BLaER1 treated with 17β-estradiol and CSF1 and Interleukin-3, amounts not matched to agents 10 nM and 100 nM (cell line): ENCODE results near the gene FLAD1.

ENCODE experiments used
- H3K27ac ChIP-seq, 11 experiments: shearing (Covaris generic); formaldehyde crosslinking; 2 replicates each; pipeline ENCODE4 v1.8.1; 2022
- H3K27me3 ChIP-seq, 11 experiments: shearing (Covaris generic); formaldehyde crosslinking; 2 replicates each; pipeline ENCODE4 v1.8.1; 2022
- H3K36me3 ChIP-seq, 11 experiments: shearing (Covaris generic); formaldehyde crosslinking; 2 replicates each; pipeline ENCODE4 v1.8.1; 2022
- H3K4me1 ChIP-seq, 10 experiments: shearing (Covaris generic); formaldehyde crosslinking; 2 replicates each; pipeline ENCODE4 v1.8.1; 2022
- H3K4me2 ChIP-seq, 11 experiments: shearing (Covaris generic); formaldehyde crosslinking; 2 replicates each; pipeline ENCODE4 v1.8.1; 2022
- H3K4me3 ChIP-seq, 10 experiments: shearing (Covaris generic); formaldehyde crosslinking; 2 replicates each; pipeline ENCODE4 v1.8.1; 2022
- H3K9ac ChIP-seq, 11 experiments: shearing (Covaris generic); formaldehyde crosslinking; 2 replicates each; pipeline ENCODE4 v1.8.1; 2022
- H3K9me3 ChIP-seq, 11 experiments: shearing (Covaris generic); formaldehyde crosslinking; replicated peaks in 1 of 11; 2 replicates each; pipeline ENCODE4 v1.8.1; 2022
- H4K20me1 ChIP-seq, 11 experiments: shearing (Covaris generic); formaldehyde crosslinking; 2 replicates each; pipeline ENCODE4 v1.8.1; 2022
- Cebpa-rat ChIP-seq, 11 experiments: shearing (Covaris generic); IDR thresholded peaks; 2 replicates each; pipeline ENCODE4 v1.8.1; 2022

Gene FLAD1

GRCh38 chr1:155019377-155020245 lies 36.5 kb downstream of the FLAD1 start:
- Histone ChIP-seq H3K27me3 (no peaks in the 10 kb centered on the region), H3K4me2 (peak overlapping the region in 5 of 11 experiments; percentile 97 to 100 (median 99); a peak in 11 of 22 replicates), H4K20me1 (peaks cover 0 to 51% (median 11%) of the 10 kb centered on the region in 11 experiments; a peak in 11 of 22 replicates), H3K9me3 (no peaks in the 10 kb centered on the region), H3K36me3 (peaks cover 10 to 40% (median 14%) of the 10 kb centered on the region in 11 experiments; a peak in 17 of 22 replicates), H3K9ac (peak overlapping the region in 3 of 11 experiments; percentile 7 to 76 (median 72); a peak in 3 of 22 replicates), H3K4me1 (peaks cover 58 to 72% (median 66%) of the 10 kb centered on the region in 10 experiments), H3K4me3 (no peak overlapping the region), H3K27ac (0 out of 22 replicates have a peak overlapping the region, but pooled peaks of 1 of the 11 experiments have one; percentile 77)
- no peak for TF ChIP-seq Cebpa-rat (IDR thresholded peaks at IDR 0.05)

DNA sequence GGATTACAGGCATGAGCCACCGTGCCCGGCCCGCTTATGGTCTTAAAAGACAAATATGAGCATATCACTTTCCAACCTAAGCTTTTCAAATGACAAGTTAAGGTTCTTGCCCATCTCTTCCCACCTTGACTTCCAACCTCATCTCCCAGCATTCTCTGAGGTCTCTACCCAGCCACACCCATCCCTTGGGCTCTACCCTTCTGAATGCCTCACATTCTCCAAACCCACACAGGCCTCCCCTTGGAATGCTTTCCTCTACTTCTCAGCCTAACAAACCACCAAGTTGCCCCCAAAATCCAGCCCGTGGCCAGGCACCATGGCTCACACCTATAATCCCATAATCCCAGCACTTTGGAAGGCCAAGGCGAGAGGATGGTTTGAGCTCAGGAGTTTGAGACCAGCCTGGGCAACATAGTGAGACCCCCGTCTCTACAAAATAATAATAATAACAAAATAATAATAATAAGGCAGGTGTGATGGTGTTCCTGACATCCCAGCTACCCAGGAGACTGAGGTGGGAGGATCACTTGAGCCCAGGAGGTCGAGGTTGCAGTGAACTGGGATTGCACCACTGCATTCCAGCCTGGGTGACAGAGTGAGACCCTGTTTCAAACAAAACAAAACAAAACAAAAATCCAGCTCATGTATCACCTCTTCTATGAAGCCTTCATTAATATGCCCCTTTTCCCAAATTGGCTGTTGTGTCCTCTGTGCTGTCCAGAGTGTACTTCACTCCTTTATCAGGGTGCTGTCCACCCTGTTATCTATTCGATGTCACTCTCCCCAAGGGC lies 39.2 kb downstream of the FLAD1 start:
- Histone ChIP-seq H3K4me2 (peak overlapping the region in 10 of 11 experiments; percentile 18 to 49 (median 33); a peak in 18 of 22 replicates), H3K4me1 (peaks cover 32 to 45% (median 38%) of the 10 kb centered on the region in 10 experiments), H3K9me3 (no peaks in the 10 kb centered on the region), H3K36me3 (peaks cover 0 to 15% (median 0%) of the 10 kb centered on the region in 11 experiments; a peak in 3 of 22 replicates), H3K27ac (no peak overlapping the region), H4K20me1 (peaks cover 0 to 27% (median 0%) of the 10 kb centered on the region in 11 experiments; a peak in 6 of 22 replicates), H3K27me3 (no peaks in the 10 kb centered on the region), H3K9ac (0 out of 22 replicates have a peak overlapping the region, but pooled peaks of 1 of the 11 experiments have one; percentile 13), H3K4me3 (no peak overlapping the region)
- TF ChIP-seq Cebpa-rat (IDR thresholded peaks at IDR 0.05): no peak

GRCh38 chr1:155022927-155023236 lies 39.7 kb downstream of the FLAD1 start:
- Histone ChIP-seq H3K4me2 (peak overlapping the region in 10 of 11 experiments; percentile 18 to 49 (median 33); a peak in 17 of 22 replicates), H3K36me3 (peaks cover 0 to 15% (median 0%) of the 10 kb centered on the region in 11 experiments; a peak in 3 of 22 replicates), H4K20me1 (peaks cover 0 to 24% (median 0%) of the 10 kb centered on the region in 11 experiments; a peak in 6 of 22 replicates), H3K4me1 (peaks cover 27 to 41% (median 33%) of the 10 kb centered on the region in 10 experiments), H3K27me3 (no peaks in the 10 kb centered on the region), H3K9ac (0 out of 22 replicates have a peak overlapping the region, but pooled peaks of 1 of the 11 experiments have one; percentile 13), H3K9me3 (no peaks in the 10 kb centered on the region), H3K27ac (no peak overlapping the region), H3K4me3 (no peak overlapping the region)
- no peak for TF ChIP-seq Cebpa-rat (IDR thresholded peaks at IDR 0.05)

- Histone ChIP-seq H3K9me3 (no peaks in the 10 kb centered on the region), H3K27me3 (no peaks in the 10 kb centered on the region), H3K4me1 (peaks cover 19 to 39% (median 26%) of the 10 kb centered on the region in 10 experiments), H3K4me3 (no peak overlapping the region), H3K4me2 (no peak overlapping the region; a peak in 1 of 22 replicates), H4K20me1 (peaks cover 0 to 19% (median 0%) of the 10 kb centered on the region in 11 experiments; a peak in 6 of 22 replicates), H3K27ac (no peak overlapping the region), H3K36me3 (peaks cover 0 to 13% (median 0%) of the 10 kb centered on the region in 11 experiments; a peak in 3 of 22 replicates), H3K9ac (no peak overlapping the region)
- no peak for TF ChIP-seq Cebpa-rat (IDR thresholded peaks at IDR 0.05)
Observed at GRCh38 chr1:155023627-155024026, 40.5 kb downstream of the FLAD1 start.

DNA sequence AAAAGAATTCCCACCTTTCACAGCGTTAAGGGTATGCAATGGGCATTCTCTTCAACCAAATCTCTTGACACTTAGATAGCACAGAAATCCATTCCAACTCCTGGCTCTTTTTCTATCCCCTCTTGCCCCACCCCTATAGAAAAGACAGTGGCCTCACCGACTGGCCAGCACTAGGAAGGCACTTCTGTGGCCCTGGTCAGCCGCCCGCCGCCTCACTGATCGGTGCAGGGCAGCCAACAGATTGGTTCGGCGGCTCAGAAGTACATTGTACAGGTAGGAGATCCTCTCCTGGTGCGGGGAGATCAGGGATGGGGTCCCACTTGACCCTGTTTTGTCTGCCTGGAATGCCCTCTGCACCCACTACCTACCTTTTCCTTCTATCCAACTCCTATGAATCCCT lies 41.2 kb downstream of the FLAD1 start:
- no peak for TF ChIP-seq Cebpa-rat (IDR thresholded peaks at IDR 0.05)
- Histone ChIP-seq H3K9me3 (no peaks in the 10 kb centered on the region), H3K27ac (no peak overlapping the region), H3K36me3 (peaks cover 0 to 6% (median 0%) of the 10 kb centered on the region in 11 experiments; a peak in 3 of 22 replicates), H3K27me3 (no peaks in the 10 kb centered on the region), H4K20me1 (peaks cover 0 to 12% (median 0%) of the 10 kb centered on the region in 11 experiments; a peak in 5 of 22 replicates), H3K4me2 (no peak overlapping the region), H3K9ac (no peak overlapping the region), H3K4me1 (peaks cover 12 to 37% (median 23%) of the 10 kb centered on the region in 10 experiments), H3K4me3 (no peak overlapping the region)

DNA sequence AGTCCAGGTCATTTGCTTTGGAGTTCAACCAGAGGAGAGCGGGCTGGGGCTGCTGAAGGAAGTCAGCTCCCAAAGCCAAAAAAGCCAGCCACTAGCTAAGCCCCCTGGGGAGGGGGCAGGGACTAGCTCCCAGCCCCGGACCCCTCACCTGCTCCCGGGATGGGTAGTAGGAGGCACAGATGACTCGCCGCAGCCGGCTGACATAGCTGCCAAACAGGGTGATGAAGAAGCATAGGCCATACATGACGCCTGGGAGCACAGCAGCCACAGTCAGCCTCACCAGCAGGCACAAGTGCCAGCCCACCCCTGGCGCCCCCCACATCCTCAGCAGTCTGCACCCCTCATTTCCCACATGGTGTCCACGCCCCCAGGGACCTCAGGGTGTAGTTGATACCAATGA lies 43.0 kb downstream of the FLAD1 start:
- no peak overlapping the region for H3K9ac ChIP-seq
- H3K27ac ChIP-seq: no peak overlapping the region
- no peaks in the 10 kb centered on the region for H3K36me3 ChIP-seq
- H3K4me1 ChIP-seq: peaks cover 11 to 29% (median 16%) of the 10 kb centered on the region in 10 experiments; a peak in 19 of 20 replicates
- no peak overlapping the region for H3K4me2 ChIP-seq
- no peaks in the 10 kb centered on the region for H3K27me3 ChIP-seq
- no peaks in the 10 kb centered on the region for H3K9me3 ChIP-seq
- TF ChIP-seq Cebpa-rat (IDR thresholded peaks at IDR 0.05): no peak
- H4K20me1 ChIP-seq: peaks cover 0 to 5% (median 0%) of the 10 kb centered on the region in 11 experiments; a peak in 2 of 22 replicates
- H3K4me3 ChIP-seq: no peak overlapping the region

GRCh38 chr1:155026588-155026987 lies 43.4 kb downstream of the FLAD1 start:
- H3K27me3 ChIP-seq: no peaks in the 10 kb centered on the region
- H3K27ac ChIP-seq: no peak overlapping the region
- H4K20me1 ChIP-seq: peaks cover 0 to 5% (median 0%) of the 10 kb centered on the region in 11 experiments; a peak in 2 of 22 replicates
- TF ChIP-seq Cebpa-rat (IDR thresholded peaks at IDR 0.05): no peak
- H3K9ac ChIP-seq: no peak overlapping the region
- H3K36me3 ChIP-seq: no peaks in the 10 kb centered on the region
- H3K4me2 ChIP-seq: no peak overlapping the region
- H3K4me1 ChIP-seq: peaks cover 11 to 26% (median 16%) of the 10 kb centered on the region in 10 experiments; a peak in 19 of 20 replicates
- no peak overlapping the region for H3K4me3 ChIP-seq
- H3K9me3 ChIP-seq: no peaks in the 10 kb centered on the region

DNA sequence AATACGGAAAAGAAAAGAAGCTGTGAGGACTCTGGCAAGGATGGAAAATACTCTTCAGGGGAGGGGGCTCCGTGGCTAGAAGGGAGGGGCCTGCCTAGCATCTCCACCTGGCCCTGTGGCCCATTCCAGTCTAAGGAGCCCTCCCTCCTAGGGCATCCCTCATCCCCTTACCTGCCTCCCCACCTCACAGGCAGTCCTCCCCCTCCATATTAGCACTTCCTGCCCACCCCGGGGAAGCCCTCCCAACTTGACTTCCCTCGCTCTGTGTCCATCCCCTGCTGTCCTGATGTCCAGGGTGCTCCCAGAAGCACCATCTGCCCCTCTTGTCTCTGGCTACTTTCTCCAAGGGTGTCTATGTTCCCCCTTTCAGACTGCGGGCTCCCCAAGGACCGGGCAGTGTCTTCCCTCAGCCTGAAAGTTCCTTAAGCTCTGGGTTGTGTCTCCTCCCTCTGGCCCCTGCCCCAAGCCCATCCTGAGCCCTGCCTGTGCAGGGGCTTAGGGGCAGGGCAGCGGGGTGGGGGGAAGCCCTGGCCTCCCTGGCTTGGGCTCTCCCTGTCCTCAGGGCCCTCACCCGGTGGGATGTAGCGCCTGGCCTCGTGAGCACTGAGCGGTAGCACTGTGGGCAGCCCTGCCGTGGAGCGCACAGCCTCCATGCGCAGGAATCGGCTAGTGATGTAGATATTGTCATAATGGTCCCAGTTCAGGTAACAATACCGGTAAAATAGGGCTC lies 46.5 kb downstream of the FLAD1 start:
- H3K9me3 ChIP-seq: no peaks in the 10 kb centered on the region
- H3K9ac ChIP-seq: no peak overlapping the region
- 0 out of 22 replicates have a peak overlapping the region, but pooled peaks of 1 of the 11 experiments have one; percentile 10 for H3K4me2 ChIP-seq
- H4K20me1 ChIP-seq: no peaks in the 10 kb centered on the region
- H3K36me3 ChIP-seq: no peaks in the 10 kb centered on the region
- 0 out of 22 replicates have a peak overlapping the region, but pooled peaks of 1 of the 11 experiments have one; percentile 29 for H3K27ac ChIP-seq
- peaks cover 0 to 11% (median 6%) of the 10 kb centered on the region in 10 experiments; a peak in 8 of 20 replicates for H3K4me1 ChIP-seq
- no peak for TF ChIP-seq Cebpa-rat (IDR thresholded peaks at IDR 0.05)
- no peak overlapping the region for H3K4me3 ChIP-seq
- no peaks in the 10 kb centered on the region for H3K27me3 ChIP-seq
